ENCODE results near the gene GRIK4.
"Not testable (repeated sequence)": the region's sequence is repeated elsewhere in the genome, so short reads cannot be mapped to it uniquely, and the experiment has no call there.

The GRIK4 gene

GRCh38 chr11:120511116-120511819 is at the start of gene GRIK4:
Gene GRIK4, plus strand, starts transcription at chr11:120511748. Its CDS starts 148,571 bp downstream, at chr11:120660319.
- peak; percentile 37 to 43 for DNase-seq (ENCODE audit: low read depth in 2 of 2)

GRCh38 chr11:120462825-120463224 is 48.7 kb upstream of the GRIK4 start:
- no peak for DNase-seq (ENCODE audit: low read depth in 2 of 2)

- DNase-seq (ENCODE audit: low read depth in 2 of 2), result no peak
Measured at GRCh38 chr11:120465921-120466534, 45.5 kb upstream of the GRIK4 start.

- DNase-seq (ENCODE audit: low read depth in 2 of 2), result no peak
Measured at GRCh38 chr11:120467627-120468026, 43.9 kb upstream of the GRIK4 start.

- DNase-seq (ENCODE audit: low read depth in 2 of 2), result no peak
Measured at GRCh38 chr11:120471131-120471530, 40.4 kb upstream of the GRIK4 start.

GRCh38 chr11:120471994-120472393 is 39.6 kb upstream of the GRIK4 start:
- no peak for DNase-seq (ENCODE audit: low read depth in 2 of 2)

GRCh38 chr11:120473503-120473902 is 38.0 kb upstream of the GRIK4 start:
- DNase-seq (ENCODE audit: low read depth in 2 of 2), result no peak

- DNase-seq (ENCODE audit: low read depth in 2 of 2), result no peak
Measured at GRCh38 chr11:120482149-120482548, 29.4 kb upstream of the GRIK4 start.

GRCh38 chr11:120484722-120485121 is 26.8 kb upstream of the GRIK4 start:
- DNase-seq (ENCODE audit: low read depth in 2 of 2), result no peak

- DNase-seq (ENCODE audit: low read depth in 2 of 2), result no peak
Measured at GRCh38 chr11:120486138-120486537, 25.4 kb upstream of the GRIK4 start.

- DNase-seq (ENCODE audit: low read depth in 2 of 2), result no peak
Measured at GRCh38 chr11:120489799-120490198, 21.7 kb upstream of the GRIK4 start.

- DNase-seq (ENCODE audit: low read depth in 2 of 2), result no peak
Measured at GRCh38 chr11:120492486-120492885, 19.1 kb upstream of the GRIK4 start.

- no peak for DNase-seq (ENCODE audit: low read depth in 2 of 2)
Measured at GRCh38 chr11:120494595-120494994, 17.0 kb upstream of the GRIK4 start.

- no peak for DNase-seq (ENCODE audit: low read depth in 2 of 2)
Measured at GRCh38 chr11:120499088-120499487, 12.5 kb upstream of the GRIK4 start.

GRCh38 chr11:120499859-120500258 is 11.7 kb upstream of the GRIK4 start:
- no peak for DNase-seq (ENCODE audit: low read depth in 2 of 2)

GRCh38 chr11:120500414-120501071 is 11.0 kb upstream of the GRIK4 start:
- no peak for DNase-seq (ENCODE audit: low read depth in 2 of 2)

GRCh38 chr11:120501440-120501839 is 10.1 kb upstream of the GRIK4 start:
- no peak for DNase-seq (ENCODE audit: low read depth in 2 of 2)

GRCh38 chr11:120501976-120502755 is 9.4 kb upstream of the GRIK4 start:
- no peak for DNase-seq (ENCODE audit: low read depth in 2 of 2)

GRCh38 chr11:120503529-120503928 is 8.0 kb upstream of the GRIK4 start:
- DNase-seq (ENCODE audit: low read depth in 2 of 2), result not testable (repeated sequence)

- no peak for DNase-seq (ENCODE audit: low read depth in 2 of 2)
Measured at GRCh38 chr11:120505801-120506425, 5.6 kb upstream of the GRIK4 start.

- DNase-seq (ENCODE audit: low read depth in 2 of 2), result no peak
Measured at GRCh38 chr11:120509346-120510053, 2.0 kb upstream of the GRIK4 start.

Measured in stimulated activated CD8-positive, alpha-beta memory T cell treated with anti-CD3 and anti-CD28 coated beads, Interleukin-15, amount 100 ng/mL, for 4 hours (primary cell).